HepG2 (cell line): ENCODE results near the gene LGALS4. TPM values are rescaled to one million over a fixed set of nuclear protein-coding genes. Genes with fewer than 3 reads are reported as not detected.

ENCODE experiments used
- ATAC-seq: fragments of 200-7000 bp; cut with Tn5 transposase; 3 replicates; pipeline ENCODE4 v1.9.1; 2020; ENCODE audit warnings: mild to moderate bottlenecking, moderate library complexity
- BruUV-seq: library from RNA; stranded (reverse); fragments of 400-500 nt; replicated peaks from 2 replicates; lab custom pipeline; 2021; lab: Mats Ljungman, UMichigan
- CTCF ChIA-PET: fragments of 300-600 bp; formaldehyde crosslinking; extraction: SDS; loops from one replicate; lab custom pipeline; 2021; ENCODE audit warnings: low total read pairs, inconsistent platforms, low intra/inter-chr PET ratio; lab: Yijun Ruan, JAX
- POLR2A ChIA-PET: fragments of 350-600 bp; sonication (Branson Sonifier 250); formaldehyde crosslinking; loops from one replicate; lab custom pipeline; 2020; ENCODE audit warnings: antibody characterized with exemption, inconsistent platforms; lab: Yijun Ruan, JAX
- DNase-seq: peaks from one replicate; pipeline ENCODE4 v3.0.0-alpha.2; 2015; ENCODE audit warnings: low spot score
- FAIRE-seq: peaks from 3 replicates; lab custom pipeline; 2011; peaks lifted over from hg19 to GRCh38; lab: Jason Lieb, UNC
- H2AFZ ChIP-seq: one replicate; pipeline ENCODE4 v1.6.1; 2011; ENCODE audit warnings: low read length, inconsistent platforms
- H3K27ac ChIP-seq: fragments of 300-600 bp; 3 replicates; pipeline ENCODE4 v1.8.0; 2011; ENCODE audit warnings: mixed run types, mild to moderate bottlenecking, mixed read lengths, low read length, inconsistent platforms; ENCODE audit not compliant: insufficient read depth; ENCODE audit errors: extremely low read length
- H3K27me3 ChIP-seq, 2 experiments: fragments of 200-600 bp in 1 of 2; 2 replicates in 1 of 2; 3 replicates in 1 of 2; pipeline versions ENCODE4 v1.6.0 to v1.8.0; 2011; ENCODE audit warnings: low read length in 2 of 2, mild to moderate bottlenecking in 2 of 2, moderate library complexity in 2 of 2, inconsistent platforms in 1 of 2; ENCODE audit not compliant: insufficient read depth in 2 of 2, control insufficient read depth in 1 of 2
- H3K36me3 ChIP-seq, 2 experiments: fragments of 200-600 bp in 1 of 2; replicated peaks in 1 of 2; 2 replicates in 1 of 2; 3 replicates in 1 of 2; pipeline versions ENCODE4 v1.5.1 to v1.8.0; 2011; ENCODE audit warnings: low read length in 2 of 2, inconsistent platforms in 1 of 2; ENCODE audit not compliant: insufficient read depth in 2 of 2, control insufficient read depth in 1 of 2
- H3K4me1 ChIP-seq: 2 replicates; pipeline ENCODE4 v1.5.1; 2012; ENCODE audit warnings: low read length, inconsistent platforms; ENCODE audit not compliant: insufficient read depth
- H3K4me2 ChIP-seq: 2 replicates; pipeline ENCODE4 v1.6.0; 2011; ENCODE audit warnings: low read depth, low read length, inconsistent platforms
- H3K4me3 ChIP-seq, 3 experiments: fragments of 200-600 bp in 1 of 3; sonication (generic), shearing (Covaris generic) in 1 of 3; replicated peaks in 1 of 3; 2 replicates each; pipeline ENCODE4 v1.5.1; 2011 to 2016; ENCODE audit warnings: low read length in 3 of 3, inconsistent platforms in 2 of 3, low read depth in 2 of 3, mild to moderate bottlenecking in 2 of 3, control low read depth in 1 of 3, mixed read lengths in 1 of 3; ENCODE audit not compliant: insufficient read depth in 1 of 3
- H3K79me2 ChIP-seq: one replicate; pipeline ENCODE4 v1.6.1; 2011; ENCODE audit warnings: low read length, inconsistent platforms; ENCODE audit not compliant: insufficient read depth
- H3K9ac ChIP-seq: 2 replicates; pipeline ENCODE4 v1.6.0; 2011; ENCODE audit warnings: mild to moderate bottlenecking, low read depth, low read length, inconsistent platforms; ENCODE audit not compliant: insufficient read depth
- H3K9me3 ChIP-seq: 2 replicates; pipeline ENCODE4 v1.5.1; 2012; ENCODE audit warnings: mild to moderate bottlenecking, low read length
- H4K20me1 ChIP-seq: 2 replicates; pipeline ENCODE4 v1.6.0; 2011; ENCODE audit warnings: inconsistent platforms, mild to moderate bottlenecking, low read length, moderate library complexity; ENCODE audit not compliant: insufficient read depth
- ADNP ChIP-seq: sonication (generic); formaldehyde crosslinking; IDR thresholded peaks from 2 replicates; pipeline ENCODE4 v1.4.0; 2020; ENCODE audit warnings: missing genetic modification reagents
- ISL2 ChIP-seq: sonication (generic); formaldehyde crosslinking; IDR thresholded peaks from 2 replicates; pipeline ENCODE4 v1.5.0; 2020; ENCODE audit warnings: missing genetic modification reagents
- LRRFIP1 ChIP-seq: sonication (generic); formaldehyde crosslinking; conservative IDR thresholded peaks from 2 replicates; pipeline ENCODE4 v1.4.0; 2020; ENCODE audit warnings: missing genetic modification reagents
- NFIB ChIP-seq: sonication (generic); formaldehyde crosslinking; IDR thresholded peaks from 2 replicates; pipeline ENCODE4 v1.9.0; 2021; ENCODE audit warnings: missing genetic modification reagents, mild to moderate bottlenecking, borderline replicate concordance
- RCOR2 ChIP-seq: IDR thresholded peaks from 2 replicates; pipeline ENCODE4 v1.6.1; 2016; ENCODE audit warnings: missing biosample characterization, missing genetic modification reagents
- SMAD1 ChIP-seq: sonication (generic); formaldehyde crosslinking; IDR thresholded peaks from 2 replicates; pipeline ENCODE4 v1.4.0; 2020; ENCODE audit warnings: missing genetic modification reagents, low read depth, mild to moderate bottlenecking, borderline replicate concordance
- ZNF260 ChIP-seq: sonication (generic); formaldehyde crosslinking; IDR thresholded peaks from 2 replicates; pipeline ENCODE4 v1.4.0; 2020; ENCODE audit warnings: missing genetic modification reagents, low read depth, mild to moderate bottlenecking, borderline replicate concordance
- ZSCAN25 ChIP-seq: sonication (generic); formaldehyde crosslinking; IDR thresholded peaks from 2 replicates; pipeline ENCODE4 v1.8.0; 2022; ENCODE audit warnings: mild to moderate bottlenecking, missing genetic modification reagents
- WGBS: methylation state at CpG from one replicate; pipeline ENCODE4 v1.1.6; 2017; ENCODE audit warnings: low lambda C conversion rate; 5-methylcytosine and 5-hydroxymethylcytosine counted together
- in situ Hi-C: cut with HindIII; loops from 2 replicates; pipeline ENCODE4 v1.10.0; 2017; ENCODE audit warnings: low pct_unique_long_range_greater_than_20kb; ENCODE audit not compliant: extremely low pct_ligation_motif_present
- intact Hi-C: fragments of 100-400 bp; cut with micrococcal nuclease; formaldehyde crosslinking; loops from one replicate; pipeline ENCODE4 v1.10.0; 2022; ENCODE audit not compliant: unreplicated experiment
- polyA plus RNA-seq, 8 experiments: library from polyadenylated mRNA; depleted of rRNA in 3 of 8; stranded (reverse) in 7 of 8; unstranded in 1 of 8; fragments of >200 nt; fragmentation: Illumina TruSeq in 4 of 8; extraction: Trizol in 4 of 8; gene quantifications; 2 replicates each; pipeline versions ENCODE4 v1.2.1 to v1.2.3, GENCODE V29; 2011 to 2016; ENCODE audit warnings: low read depth in 4 of 8, missing spikeins in 1 of 8, mixed read lengths in 1 of 8; ENCODE audit not compliant: insufficient read depth in 1 of 8
- total RNA-seq, 5 experiments: library from RNA; depleted of rRNA; stranded (reverse); fragments of >200 nt; fragmentation: Illumina TruSeq; extraction: Trizol; gene quantifications; 2 replicates each; pipeline ENCODE4 v1.2.3, GENCODE V29; 2016; ENCODE audit warnings: low read depth in 1 of 5

Gene LGALS4
- total and polyA plus RNA-seq, 2 of the 13 experiments (the other 11 are each of a cell fraction or from before 2014, with no cell fraction given) = 0.24 to 0.71 TPM

GRCh38 chr19:38774181-38774950 is 38.4 kb downstream of the LGALS4 start:
- in situ Hi-C loops (no loop called here), intact Hi-C loops (no loop called here)
- Histone ChIP-seq H3K79me2 (no peaks in the 10 kb centered on the region), H3K4me1 (peaks cover 24% of the 10 kb centered on the region), H3K9ac (0 out of 2 replicates have a peak overlapping the region, but pooled peaks have one; percentile 8), H3K27ac (no peak overlapping the region), H2AFZ (no peak overlapping the region), H3K36me3 (no peaks in the 10 kb centered on the region), H4K20me1 (no peaks in the 10 kb centered on the region), H3K4me3 (no peak overlapping the region), H3K27me3 (peaks cover 0 to 2% of the 10 kb centered on the region in 2 experiments; a peak in 1 of 5 replicates), H3K4me2 (no peak overlapping the region), H3K9me3 (no peaks in the 10 kb centered on the region)
- TF ChIP-seq ADNP (CRISPR knock-in tag) (no peak), RCOR2 (CRISPR knock-in tag) (no peak), ZSCAN25 (no peak), ZNF260 (CRISPR knock-in tag) (no peak), LRRFIP1 (CRISPR knock-in tag) (no peak), SMAD1 (no peak), NFIB (CRISPR knock-in tag) (0 out of 2 replicates have a peak, but pooled peaks have one; percentile 5), ISL2 (CRISPR knock-in tag) (no peak)
- no TSS peak for BruUV-seq
- ATAC-seq = no peak; the same call in 1 of the 3 replicates
- POLR2A ChIA-PET = interaction anchor here (1.3 to 1.9 kb wide), 2 partner anchors 11 to 19 kb away, joined by 5 to 7 read pairs; no protein-coding TSS in a partner anchor
- no peak for DNase-seq
- 59% methylated on average over 7 of the region's 13 CpGs for WGBS
- no peak for FAIRE-seq
- CTCF ChIA-PET = no interaction called here
